Endodermal cell (in vitro differentiated cells): Measurements from ENCODE around the gene SLC17A1. TPM values are rescaled to one million over a fixed set of nuclear protein-coding genes. Genes with fewer than 3 reads are reported as not detected.

ENCODE experiments used
- DNase-seq: peaks from one replicate; pipeline ENCODE4 v3.0.0-alpha.2; 2017
- H3K27ac ChIP-seq: 2 replicates; pipeline ENCODE4 v1.5.1; 2013; ENCODE audit warnings: mild to moderate bottlenecking, low read depth, low read length, moderate library complexity
- H3K27me3 ChIP-seq: 2 replicates; pipeline ENCODE4 v1.6.1; 2013; ENCODE audit warnings: mild to moderate bottlenecking, low read length, moderate library complexity; ENCODE audit not compliant: insufficient read depth, control insufficient read depth, poor library complexity, severe bottlenecking
- H3K36me3 ChIP-seq: 2 replicates; pipeline ENCODE4 v1.7.0; 2013; ENCODE audit warnings: mild to moderate bottlenecking, low read length, moderate library complexity; ENCODE audit not compliant: control insufficient read depth, insufficient read depth
- H3K4me1 ChIP-seq: one replicate; pipeline ENCODE4 v1.7.0; 2013; ENCODE audit warnings: low read length; ENCODE audit not compliant: control insufficient read depth, insufficient read depth
- H3K4me3 ChIP-seq: 2 replicates; pipeline ENCODE4 v1.5.1; 2013; ENCODE audit warnings: mild to moderate bottlenecking, low read length, moderate library complexity
- H3K9ac ChIP-seq: 2 replicates; pipeline ENCODE4 v1.6.1; 2013; ENCODE audit warnings: mild to moderate bottlenecking, low read length, moderate library complexity; ENCODE audit not compliant: poor library complexity, severe bottlenecking; ENCODE audit errors: extremely low read depth
- H3K9me3 ChIP-seq: 2 replicates; pipeline ENCODE4 v1.6.1; 2013; ENCODE audit warnings: mild to moderate bottlenecking, low read length, moderate library complexity; ENCODE audit not compliant: control insufficient read depth
- H3K27ac Mint-ChIP-seq: 2 replicates; pipeline ENCODE4 v1.8.0; 2020; ENCODE audit warnings: mixed read lengths
- H3K27me3 Mint-ChIP-seq: 2 replicates; pipeline ENCODE4 v1.8.0; 2021; ENCODE audit warnings: mild to moderate bottlenecking, mixed read lengths; ENCODE audit not compliant: insufficient read depth
- H3K36me3 Mint-ChIP-seq: 2 replicates; pipeline ENCODE4 v1.8.0; 2020; ENCODE audit warnings: low read depth, mixed read lengths
- H3K4me1 Mint-ChIP-seq: 2 replicates; pipeline ENCODE4 v1.8.0; 2020; ENCODE audit warnings: mixed read lengths
- H3K4me3 Mint-ChIP-seq: 2 replicates; pipeline ENCODE4 v1.8.0; 2020; ENCODE audit warnings: mild to moderate bottlenecking, moderate library complexity, mixed read lengths
- H3K9me3 Mint-ChIP-seq: 2 replicates; pipeline ENCODE4 v1.8.0; 2020; ENCODE audit warnings: mild to moderate bottlenecking, mixed read lengths
- CTCF ChIP-seq: fragments of 200-600 bp; sonication (generic); conservative IDR thresholded peaks from 2 replicates; pipeline ENCODE4 v1.5.0; 2021; ENCODE audit warnings: antibody characterized with exemption, mild to moderate bottlenecking
- WGBS, 2 experiments: methylation state at CpG; one replicate each; pipeline versions ENCODE4 v1.1.5 to v1.1.7; 2013; ENCODE audit warnings: missing lambda C conversion rate in 2 of 2, mixed read lengths in 1 of 2; ENCODE audit not compliant: insufficient coverage in 1 of 2, insufficient read length in 1 of 2; 5-methylcytosine and 5-hydroxymethylcytosine counted together
- total RNA-seq, 2 donors: library from RNA; stranded (reverse); fragmentation: NEBNext Ultra II Directional in 1 of 2; extraction: Animal tissue kit (Norgen Biotek cat#: 25700) in 1 of 2; gene quantifications; 2 replicates in 1 of 2; 3 replicates in 1 of 2; pipeline ENCODE4 v1.2.1, GENCODE V29; 2021

SLC17A1 gene
- total RNA-seq, 2 donors from 2014 or later = not detected

GRCh38 chr6:25769983-25770382 is 61.9 kb downstream of the SLC17A1 start:
- Histone ChIP-seq H3K9ac (no peak overlapping the region), H3K4me3 (no peak overlapping the region), H3K4me1 (no peaks in the 10 kb centered on the region), H3K27ac (no peak overlapping the region), H3K9me3 (no peaks in the 10 kb centered on the region), H3K27me3 (no peaks in the 10 kb centered on the region), H3K36me3 (no peaks in the 10 kb centered on the region)
- Mint-ChIP-seq H3K36me3 (no peaks in the 10 kb centered on the region), H3K27me3 (no peaks in the 10 kb centered on the region), H3K9me3 (no peaks in the 10 kb centered on the region), H3K4me1 (peaks cover 6% of the 10 kb centered on the region), H3K4me3 (no peak overlapping the region), H3K27ac (no peak overlapping the region)
- WGBS, 2 experiments = 89% methylated on average over 2 of the region's 2 CpGs; no CpG with 5 or more reads in 1 of the 2 experiments
- no peak for TF ChIP-seq CTCF
- no peak for DNase-seq

GRCh38 chr6:25768566-25768965 is 63.3 kb downstream of the SLC17A1 start:
- Mint-ChIP-seq H3K4me1 (no peaks in the 10 kb centered on the region), H3K27ac (no peak overlapping the region), H3K4me3 (no peak overlapping the region), H3K27me3 (no peaks in the 10 kb centered on the region), H3K36me3 (no peaks in the 10 kb centered on the region), H3K9me3 (no peaks in the 10 kb centered on the region)
- Histone ChIP-seq H3K9ac (no peak overlapping the region), H3K4me3 (no peak overlapping the region), H3K4me1 (no peaks in the 10 kb centered on the region), H3K9me3 (no peaks in the 10 kb centered on the region), H3K27ac (no peak overlapping the region), H3K27me3 (no peaks in the 10 kb centered on the region), H3K36me3 (no peaks in the 10 kb centered on the region)
- 95 to 100% methylated on average over 1 of the region's 1 CpG for WGBS, 2 experiments
- no peak for DNase-seq
- TF ChIP-seq CTCF = no peak

- Mint-ChIP-seq H3K36me3 (no peaks in the 10 kb centered on the region), H3K27me3 (no peaks in the 10 kb centered on the region), H3K4me3 (no peak overlapping the region), H3K4me1 (no peaks in the 10 kb centered on the region), H3K27ac (no peak overlapping the region), H3K9me3 (no peaks in the 10 kb centered on the region)
- H3K4me3 ChIP-seq = no peak overlapping the region
- 67 to 95% methylated on average over 1 to 2 of the region's 2 CpGs for WGBS, 2 experiments
- no peak overlapping the region for H3K27ac ChIP-seq
- no peak overlapping the region for H3K9ac ChIP-seq
- H3K27me3 ChIP-seq = no peaks in the 10 kb centered on the region
- H3K36me3 ChIP-seq = no peaks in the 10 kb centered on the region
- no peaks in the 10 kb centered on the region for H3K9me3 ChIP-seq
- no peaks in the 10 kb centered on the region for H3K4me1 ChIP-seq
- no peak for TF ChIP-seq CTCF
- DNase-seq = no peak
Observed at GRCh38 chr6:25764611-25765010, 67.2 kb downstream of the SLC17A1 start.
